Measurements from ENCODE around the gene MAP1LC3A.

MAP1LC3A gene

GRCh38 chr20:34522969-34523871 lies 35.3 kb upstream of the MAP1LC3A start:
- no peak for DNase-seq (ENCODE audit: low spot score)
- in situ Hi-C loops (cut with MboI; ENCODE audit: low sequenced_read_pairs, unreplicated experiment), result no loop called here
- peak; percentile 39 for TF ChIP-seq CTCF (IDR thresholded peaks at IDR 0.05; ENCODE audit: borderline replicate concordance, control extremely low read depth, extremely low read depth, insufficient read depth, missing control alignments)

- TF ChIP-seq CTCF (IDR thresholded peaks at IDR 0.05; ENCODE audit: borderline replicate concordance, control extremely low read depth, extremely low read depth, insufficient read depth, missing control alignments), result no peak
- in situ Hi-C loops (cut with MboI; ENCODE audit: low sequenced_read_pairs, unreplicated experiment), result no loop called here
- no peak for DNase-seq (ENCODE audit: low spot score)
Measured at GRCh38 chr20:34524426-34524825, 34.1 kb upstream of the MAP1LC3A start.

DNA sequence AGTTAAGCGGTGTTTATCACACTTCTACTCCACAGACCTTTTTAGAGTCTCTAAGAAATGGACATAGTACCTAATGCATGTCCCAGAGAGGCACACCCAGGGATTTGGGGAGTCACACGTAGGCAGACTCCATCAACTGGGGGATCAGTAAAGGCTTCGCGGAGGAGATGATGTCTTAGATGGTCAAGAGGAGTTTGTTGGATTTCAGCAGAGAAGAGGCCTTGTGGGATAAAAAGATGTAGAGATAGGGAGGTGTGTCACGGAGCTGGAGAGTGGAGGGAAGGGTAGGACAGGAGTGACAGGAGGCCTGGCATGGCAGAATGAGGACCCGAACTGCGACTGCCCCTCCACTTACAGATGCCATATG lies 33.2 kb upstream of the MAP1LC3A start:
- in situ Hi-C loops (cut with MboI; ENCODE audit: low sequenced_read_pairs, unreplicated experiment), result no loop called here

DNA sequence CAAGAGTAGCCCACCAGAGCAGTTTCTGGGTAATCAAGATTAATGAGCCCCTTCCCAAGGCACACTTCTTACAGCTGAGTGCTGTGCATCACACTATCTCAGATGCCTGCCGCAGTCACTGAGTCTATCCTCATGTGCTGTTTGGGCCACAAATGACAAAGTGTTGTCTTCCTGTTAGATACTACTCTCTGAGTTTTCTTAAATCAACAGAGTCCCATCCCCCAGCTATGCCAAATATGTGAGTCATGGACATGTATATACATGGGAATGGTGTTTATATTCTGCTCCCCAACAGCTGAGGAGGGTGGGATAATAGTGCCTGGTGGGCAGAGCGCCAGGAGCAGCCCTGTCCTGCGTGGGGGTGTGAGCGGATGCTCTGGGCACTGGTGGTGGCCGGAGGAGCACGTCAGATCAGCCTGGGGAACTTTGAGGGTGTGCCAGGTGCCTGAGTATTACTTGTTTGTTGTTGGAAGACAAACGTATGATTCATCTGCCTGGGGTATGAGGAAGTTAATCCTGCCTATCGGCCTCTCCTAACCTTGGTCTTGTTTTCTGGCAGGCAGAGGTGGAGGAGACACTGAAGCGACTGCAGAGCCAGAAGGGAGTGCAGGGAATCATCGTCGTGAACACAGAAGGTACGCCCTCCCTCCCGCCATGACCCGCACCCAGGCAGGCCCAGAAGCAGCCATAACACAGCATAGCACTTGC lies 32.7 kb upstream of the MAP1LC3A start:
- no peak for TF ChIP-seq CTCF (IDR thresholded peaks at IDR 0.05; ENCODE audit: borderline replicate concordance, control extremely low read depth, extremely low read depth, insufficient read depth, missing control alignments)
- no peak for DNase-seq (ENCODE audit: low spot score)
- in situ Hi-C loops (cut with MboI; ENCODE audit: low sequenced_read_pairs, unreplicated experiment), result no loop called here

More for the DNA sequence above, 33.2 kb upstream of the MAP1LC3A start:
- DNase-seq (ENCODE audit: low spot score), result no peak
- TF ChIP-seq CTCF (IDR thresholded peaks at IDR 0.05; ENCODE audit: borderline replicate concordance, control extremely low read depth, extremely low read depth, insufficient read depth, missing control alignments), result no peak

DNA sequence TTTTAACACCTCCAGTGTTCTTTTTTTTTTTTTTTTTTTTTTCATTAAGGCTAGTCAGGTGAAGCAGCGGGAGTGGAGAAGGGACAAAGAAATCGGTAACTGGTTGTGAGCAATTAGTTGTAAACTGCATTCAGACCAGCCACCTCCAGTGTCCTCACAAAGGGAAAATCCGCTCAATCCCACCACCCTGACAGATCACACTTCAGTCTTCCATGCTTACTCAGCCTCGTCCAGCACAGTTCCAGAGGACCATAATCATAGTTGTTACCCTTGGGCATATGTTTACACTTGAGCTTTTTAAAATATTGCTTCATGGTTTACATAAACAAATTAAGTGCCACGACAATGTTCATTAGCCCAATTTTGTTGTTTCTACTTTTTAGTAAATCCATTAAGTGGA lies 32.1 kb upstream of the MAP1LC3A start:
- TF ChIP-seq CTCF (IDR thresholded peaks at IDR 0.05; ENCODE audit: borderline replicate concordance, control extremely low read depth, extremely low read depth, insufficient read depth, missing control alignments), result no peak
- no peak for DNase-seq (ENCODE audit: low spot score)
- in situ Hi-C loops (cut with MboI; ENCODE audit: low sequenced_read_pairs, unreplicated experiment), result no loop called here

DNA sequence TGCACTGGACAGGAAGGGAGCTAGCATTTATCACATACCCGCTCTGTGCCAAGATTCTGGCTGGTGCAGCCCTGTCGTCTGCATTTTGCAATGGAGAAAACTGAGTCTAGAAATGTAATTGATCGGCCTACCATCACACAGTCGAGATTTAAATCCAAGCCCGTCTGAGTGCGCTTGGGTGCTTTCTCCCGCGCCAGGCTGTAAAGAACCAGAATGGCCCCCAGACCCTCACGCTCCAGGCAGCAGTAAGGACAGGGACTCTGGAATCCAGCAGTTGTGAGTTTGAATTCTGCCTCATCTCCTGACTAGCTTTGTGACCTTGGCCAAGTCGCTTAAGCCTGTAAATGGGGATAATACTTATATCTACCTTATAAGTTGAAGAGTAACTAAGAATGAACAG lies 31.5 kb upstream of the MAP1LC3A start:
- in situ Hi-C loops (cut with MboI; ENCODE audit: low sequenced_read_pairs, unreplicated experiment), result no loop called here
- no peak for DNase-seq (ENCODE audit: low spot score)
- TF ChIP-seq CTCF (IDR thresholded peaks at IDR 0.05; ENCODE audit: borderline replicate concordance, control extremely low read depth, extremely low read depth, insufficient read depth, missing control alignments), result no peak

All from GM13976 (cell line).